Embryonic facial prominence (tissue), 1 donor: ENCODE measurements around the gene MAP2.
A peak's percentile ranks its signal among the peaks of the same experiment; 100 is the strongest.
"Not testable (repeated sequence)": the region's sequence is repeated elsewhere in the genome, so short reads cannot be mapped to it uniquely, and the experiment has no call there.

Source experiments
- DNase-seq: peaks from one replicate; pipeline ENCODE4 v3.0.0-alpha.2; 2016; ENCODE audit errors: extremely low spot score

Gene MAP2

DNA sequence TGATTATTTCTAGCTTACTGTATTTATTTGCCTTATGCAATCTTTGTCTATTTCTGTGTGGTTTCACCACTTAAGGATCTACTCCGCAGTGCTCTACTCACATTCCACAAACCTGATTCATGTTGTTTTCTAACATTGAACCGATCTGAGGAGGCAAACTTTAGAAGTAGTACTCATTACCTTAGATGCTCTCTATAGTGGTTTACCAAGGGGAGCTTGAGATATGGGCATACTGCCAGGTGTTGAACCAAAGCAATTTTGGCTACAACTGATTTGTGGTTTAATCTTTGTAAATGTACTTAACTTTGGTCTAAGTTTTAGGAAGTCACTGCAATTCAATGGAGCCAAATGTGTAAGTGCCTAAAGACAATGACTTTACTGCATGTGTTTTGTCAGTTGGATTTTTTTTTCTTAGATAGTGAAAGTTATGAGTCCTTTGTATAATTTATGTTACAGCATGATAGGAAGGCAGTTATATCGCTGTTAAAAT is 50.1 kb downstream of the MAP2 start:
- DNase-seq = no peak

DNA sequence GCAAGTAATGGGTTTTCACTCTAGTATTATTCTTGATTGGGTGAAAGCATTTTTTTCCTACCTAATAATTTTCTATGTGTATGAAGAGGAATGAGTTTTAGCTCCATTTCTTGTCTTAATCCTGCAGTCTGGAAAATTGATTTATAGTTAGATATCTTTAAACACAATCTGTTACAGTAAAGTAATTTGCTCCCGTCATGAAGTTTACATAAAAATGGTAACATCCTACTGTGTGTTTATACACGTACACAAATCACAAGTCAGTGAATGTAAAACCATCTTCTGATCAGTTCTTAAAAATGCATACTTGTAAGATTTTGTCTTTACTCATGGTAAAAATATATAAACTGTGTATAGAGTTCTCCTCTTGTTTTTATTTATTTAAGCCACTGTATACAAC is 51.1 kb downstream of the MAP2 start:
- DNase-seq = no peak

DNA sequence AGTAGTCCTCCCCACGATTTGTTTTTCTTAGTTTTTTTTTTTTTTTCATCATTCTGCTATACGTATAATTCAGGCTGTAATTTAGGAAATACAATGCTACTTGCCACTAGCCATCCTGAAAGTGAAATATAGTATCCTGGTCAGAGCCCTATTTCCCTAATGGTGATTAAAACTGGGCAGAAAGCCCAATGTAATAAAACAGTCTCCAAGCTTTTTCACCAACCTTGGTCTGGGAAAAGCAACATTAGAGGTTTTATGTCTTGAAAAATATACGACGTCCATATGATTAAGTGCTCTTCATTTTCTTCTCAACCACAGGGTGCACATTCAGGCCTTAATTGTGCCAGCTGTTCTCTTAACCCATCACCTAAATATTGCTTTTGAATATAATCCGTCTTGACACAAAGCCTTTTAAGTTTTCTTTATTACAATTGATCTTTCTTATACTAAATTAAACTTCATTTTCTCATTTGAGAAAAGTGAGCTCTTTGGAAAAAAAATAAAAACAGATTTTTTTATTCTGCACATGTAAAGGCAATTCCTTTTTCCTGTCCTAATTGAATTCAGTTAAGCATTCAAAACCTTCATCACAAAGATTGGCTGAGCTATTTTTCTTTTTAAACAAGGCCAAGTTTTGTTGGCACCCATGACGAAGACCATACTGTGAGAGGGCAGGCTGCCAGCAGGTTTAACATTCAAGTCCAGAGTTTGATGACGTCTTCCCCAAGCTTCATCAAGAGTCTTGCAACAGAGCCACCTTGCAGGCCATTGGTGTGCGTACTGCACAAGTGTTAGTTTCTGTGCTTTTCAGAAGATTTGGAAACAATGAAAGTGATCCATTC is 52.7 kb downstream of the MAP2 start:
- peak; percentile 22 for DNase-seq

DNA sequence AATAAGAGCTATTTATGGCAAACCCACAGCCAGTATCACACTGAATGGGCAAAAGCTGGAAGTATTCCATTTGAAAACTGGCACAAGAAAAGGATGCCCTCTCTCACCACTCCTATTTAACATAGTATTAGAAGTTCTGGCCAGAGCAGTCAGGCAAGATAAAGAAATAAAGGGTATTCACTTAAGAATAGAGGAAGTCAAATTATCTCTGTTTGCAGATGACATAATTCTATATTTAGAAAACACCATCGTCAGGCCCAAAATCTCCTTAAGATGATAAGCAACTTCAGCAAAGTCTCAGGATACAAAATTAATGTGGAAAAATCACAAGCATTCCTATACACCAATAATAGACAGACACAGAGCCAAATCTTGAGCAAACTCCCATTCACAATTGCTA is 68.4 kb downstream of the MAP2 start:
- not testable (repeated sequence) for DNase-seq

DNA sequence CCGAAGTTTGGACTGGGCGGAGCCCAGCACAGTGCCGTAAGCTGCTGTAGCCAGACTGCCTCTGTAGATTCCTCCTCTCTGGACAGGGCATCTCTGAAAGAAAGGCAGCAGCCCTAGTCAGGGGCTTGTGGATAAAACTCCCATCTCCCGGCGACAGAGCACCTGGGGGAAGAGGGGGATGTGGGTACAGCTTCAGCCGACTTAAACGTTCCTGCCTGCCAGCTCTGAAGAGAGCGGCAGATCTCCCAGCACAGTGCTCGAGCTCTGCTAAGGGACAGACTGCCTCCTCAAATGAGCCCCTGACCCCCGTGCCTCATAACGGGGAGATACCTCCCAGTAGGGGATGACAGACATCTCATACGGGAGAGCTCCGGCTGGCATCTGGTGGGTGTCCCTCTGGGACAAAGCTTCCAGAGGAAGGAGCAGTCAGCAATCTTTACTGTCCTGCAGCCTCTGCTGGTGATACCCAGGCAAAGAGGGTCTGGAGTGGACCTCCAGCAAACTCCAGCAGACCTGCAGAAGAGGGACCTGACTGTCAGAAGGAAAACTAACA is 71.3 kb downstream of the MAP2 start:
- DNase-seq = not testable (repeated sequence)

DNA sequence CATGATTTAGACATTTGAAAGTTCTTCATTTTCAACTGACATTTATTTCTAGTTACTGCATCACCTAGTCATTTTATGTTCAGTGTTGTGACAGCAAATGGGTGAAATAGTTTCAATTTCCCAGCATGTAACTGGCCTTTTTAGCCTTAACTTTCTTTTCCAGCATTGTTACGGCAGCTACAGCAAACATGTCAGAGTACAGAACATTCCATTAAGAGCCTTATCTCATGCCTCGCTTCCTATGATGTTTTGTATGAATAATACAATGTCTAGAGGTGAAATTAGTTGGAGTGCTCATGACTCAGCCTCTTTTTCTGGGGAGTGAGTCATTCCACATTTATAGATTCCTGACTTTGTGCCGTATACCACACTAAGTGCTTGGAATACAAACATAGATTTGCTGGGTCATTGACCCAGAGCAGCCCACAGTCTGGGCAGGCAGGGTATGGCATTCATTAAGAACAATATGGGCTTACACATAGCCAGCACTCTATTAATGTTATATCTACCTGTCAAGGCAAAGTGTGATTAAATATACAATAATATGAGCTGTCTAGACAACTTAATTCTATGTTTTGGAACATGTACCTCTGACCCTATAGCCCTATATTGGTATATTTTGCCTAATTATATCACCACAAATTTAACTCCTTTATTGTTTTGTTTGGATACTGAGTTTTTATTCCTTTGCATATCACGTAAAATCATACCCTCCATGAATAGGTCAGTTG is 72.2 kb downstream of the MAP2 start:
- DNase-seq = no peak

DNA sequence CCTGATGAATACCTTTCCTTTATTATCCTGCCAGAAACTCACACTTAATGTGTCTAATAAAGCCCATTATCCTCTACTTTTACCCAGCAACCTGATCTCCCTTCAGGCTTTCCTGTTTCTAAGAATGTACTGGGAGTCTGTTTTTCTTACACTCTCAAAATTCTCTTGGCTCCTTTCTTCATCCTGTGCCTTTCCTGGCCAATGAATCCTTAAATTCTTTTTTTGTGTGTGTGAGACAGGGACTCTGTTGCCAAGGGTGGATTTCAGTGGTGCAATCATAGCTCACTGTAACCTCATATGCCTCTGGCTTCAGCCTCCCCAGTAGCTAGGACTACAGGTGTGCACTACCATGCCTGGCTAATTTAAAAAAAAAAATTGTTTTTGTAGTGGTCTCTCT is 72.7 kb downstream of the MAP2 start:
- no peak for DNase-seq

DNA sequence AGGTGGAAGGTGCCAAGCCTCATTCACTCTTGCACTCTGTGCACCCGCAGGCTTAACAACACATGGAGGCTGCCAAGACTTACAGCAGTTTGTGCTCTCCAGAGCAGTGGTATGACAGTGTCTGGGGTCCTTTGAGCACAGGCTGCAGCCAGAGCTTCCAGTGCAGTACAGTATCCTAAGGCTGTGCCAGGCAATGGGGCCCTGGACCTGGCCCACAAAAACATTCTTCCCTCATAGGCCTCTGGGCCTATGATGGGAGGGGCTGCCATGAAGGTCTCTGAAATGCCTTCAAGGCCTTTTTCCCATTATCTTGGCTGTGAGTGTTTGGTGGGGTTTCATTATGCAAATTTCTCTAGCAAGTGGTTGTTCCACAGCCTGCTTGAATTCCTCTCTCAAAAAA is 74.8 kb downstream of the MAP2 start:
- DNase-seq = no peak

DNA sequence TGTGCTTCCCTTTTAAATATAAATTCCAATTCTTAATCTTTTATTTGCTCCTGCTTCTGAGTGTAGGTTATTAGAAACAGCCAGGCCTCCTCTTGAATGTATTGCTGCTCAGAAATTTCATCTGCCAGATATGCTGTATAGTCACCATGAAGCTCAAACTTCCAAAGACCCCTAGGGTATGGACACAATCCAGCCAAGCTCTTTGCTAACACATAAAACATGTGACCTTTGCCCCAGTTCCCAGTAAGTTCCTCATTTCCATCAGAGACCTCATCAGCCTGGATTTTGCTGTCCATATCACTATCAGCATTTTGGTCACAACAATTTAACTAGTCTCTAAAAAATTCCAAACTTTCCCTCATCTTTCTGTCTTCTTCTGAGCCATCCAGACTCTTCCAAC is 75.2 kb downstream of the MAP2 start:
- DNase-seq = no peak

DNA sequence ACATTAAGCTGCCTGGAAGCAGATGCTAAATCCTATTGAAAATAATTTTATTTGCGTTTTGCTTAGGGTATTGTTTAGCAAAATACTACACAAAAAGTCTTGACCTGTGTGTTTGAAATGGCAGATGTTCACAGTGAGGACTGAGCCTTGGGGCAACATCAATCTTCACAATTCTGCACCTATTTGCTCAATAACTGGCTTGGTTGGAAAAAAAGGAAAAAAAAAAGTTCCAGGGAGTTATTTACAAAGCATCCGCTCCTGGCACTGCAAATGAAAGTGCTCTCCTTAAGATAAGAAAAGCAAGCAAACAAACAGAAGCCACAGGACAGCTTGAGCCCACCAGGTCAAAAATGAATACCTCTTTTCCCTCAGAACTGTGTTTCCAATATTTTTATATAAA is 77.7 kb downstream of the MAP2 start:
- no peak for DNase-seq

DNA sequence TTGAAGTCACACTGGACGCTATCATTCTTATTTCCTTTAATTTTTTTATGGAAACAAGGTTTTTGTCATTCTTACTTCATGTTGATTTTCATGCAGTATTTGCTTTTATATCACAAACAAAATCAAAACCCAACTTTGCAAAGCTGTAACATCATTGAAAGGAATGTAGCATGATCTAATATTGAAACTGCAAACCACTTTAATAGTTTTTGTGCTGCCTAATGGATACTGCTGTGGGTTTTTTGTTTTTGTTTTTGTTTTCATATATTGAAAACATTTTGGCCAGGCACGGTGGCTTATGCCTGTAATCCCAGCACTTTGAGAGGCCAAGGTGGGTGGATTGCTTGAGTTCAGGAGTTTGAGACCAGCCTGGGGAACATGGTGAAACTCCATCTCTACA is 81.6 kb downstream of the MAP2 start:
- no peak for DNase-seq

DNA sequence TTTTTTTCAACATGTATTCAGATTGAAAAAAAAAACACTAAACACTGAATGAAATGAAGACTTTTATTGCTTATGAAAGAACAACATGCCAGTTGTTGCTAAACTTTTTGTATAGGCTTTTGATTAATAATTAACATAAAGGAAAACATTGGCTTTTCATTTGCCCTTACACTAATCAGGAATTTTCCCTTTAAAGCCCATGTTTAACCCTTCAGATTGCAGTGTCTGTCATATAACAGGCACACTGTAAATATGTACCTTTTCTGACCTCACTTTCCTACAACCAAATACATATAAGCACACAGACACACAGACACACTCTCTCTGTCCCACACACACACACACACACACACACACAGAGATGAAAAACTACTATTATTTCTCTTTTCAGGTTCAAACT is 84.4 kb downstream of the MAP2 start:
- DNase-seq = no peak

DNA sequence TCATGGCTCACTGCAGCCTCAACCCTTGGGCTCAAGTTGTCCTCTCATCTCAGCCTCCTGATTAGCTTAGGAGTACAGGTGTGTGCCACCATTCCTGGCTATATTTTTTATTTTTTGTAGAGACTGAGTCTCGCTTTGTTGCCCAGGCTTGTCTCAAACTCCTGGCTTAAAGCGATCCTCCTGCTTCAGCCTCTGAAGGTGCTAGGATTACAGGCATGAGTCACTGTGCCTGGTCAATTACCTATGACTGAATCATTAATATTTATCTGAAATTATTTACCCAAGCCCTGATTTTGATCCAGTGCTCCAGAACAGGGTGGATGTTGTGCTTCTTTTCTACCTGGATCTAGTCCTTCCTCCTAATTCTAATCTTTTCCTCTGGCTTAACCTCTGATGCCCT is 87.8 kb downstream of the MAP2 start:
- DNase-seq = no peak

DNA sequence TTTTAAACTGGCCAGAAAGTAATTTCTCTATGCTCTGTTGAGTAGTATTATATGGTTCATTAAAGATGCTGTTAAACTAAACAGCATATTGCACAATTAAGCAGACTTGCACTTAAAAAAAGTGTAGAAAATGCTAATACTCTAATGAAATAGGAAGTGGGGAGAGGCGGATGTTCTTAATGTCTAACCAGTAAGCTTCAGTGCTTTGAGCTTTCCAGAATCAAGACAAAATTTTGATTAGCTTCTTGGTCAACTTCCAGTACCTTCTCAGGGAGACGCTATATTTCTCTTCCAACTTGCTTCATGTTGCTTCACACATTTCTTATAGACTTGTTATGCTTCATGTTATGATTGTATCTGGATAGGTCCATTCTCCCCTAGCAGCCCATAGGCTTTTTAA is 89.1 kb downstream of the MAP2 start:
- DNase-seq = no peak

DNA sequence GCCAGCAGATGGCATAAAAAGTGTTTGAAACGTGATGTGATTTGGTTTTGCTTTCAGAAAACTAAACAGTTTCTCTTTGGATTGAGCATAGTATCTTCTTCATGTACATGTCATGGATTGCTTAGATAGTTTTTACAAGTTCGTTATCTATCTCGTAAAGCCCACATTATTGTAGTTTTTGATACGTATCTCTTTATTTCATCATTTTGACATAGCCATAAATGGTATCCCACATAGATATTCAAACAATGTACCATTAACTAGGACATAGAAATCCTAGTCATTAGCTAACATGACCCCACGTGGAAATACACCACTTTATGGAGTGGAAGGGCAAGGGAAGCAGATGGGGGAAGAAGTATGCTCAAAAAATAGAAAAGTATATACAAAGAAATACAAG is 93.6 kb downstream of the MAP2 start:
- no peak for DNase-seq

DNA sequence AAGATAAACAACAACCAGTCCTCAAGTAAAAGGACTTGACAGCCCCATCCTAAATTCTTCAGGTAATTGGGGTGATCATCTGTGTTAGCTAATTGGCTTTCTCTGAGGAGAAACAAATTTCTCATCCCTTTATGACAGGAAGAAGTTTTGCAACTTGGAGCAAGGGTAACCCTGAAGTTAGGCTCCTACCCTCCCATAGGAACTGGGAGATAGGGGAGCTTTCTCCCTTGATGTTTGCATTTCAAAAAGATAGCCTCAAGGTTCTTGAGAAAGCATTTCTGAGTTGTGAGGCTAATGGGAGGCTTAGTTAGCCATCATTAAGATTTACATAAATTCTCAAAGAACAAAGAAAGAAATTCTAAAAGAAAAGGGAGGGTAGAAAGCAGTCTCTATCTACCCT is 95.4 kb downstream of the MAP2 start:
- DNase-seq = no peak

DNA sequence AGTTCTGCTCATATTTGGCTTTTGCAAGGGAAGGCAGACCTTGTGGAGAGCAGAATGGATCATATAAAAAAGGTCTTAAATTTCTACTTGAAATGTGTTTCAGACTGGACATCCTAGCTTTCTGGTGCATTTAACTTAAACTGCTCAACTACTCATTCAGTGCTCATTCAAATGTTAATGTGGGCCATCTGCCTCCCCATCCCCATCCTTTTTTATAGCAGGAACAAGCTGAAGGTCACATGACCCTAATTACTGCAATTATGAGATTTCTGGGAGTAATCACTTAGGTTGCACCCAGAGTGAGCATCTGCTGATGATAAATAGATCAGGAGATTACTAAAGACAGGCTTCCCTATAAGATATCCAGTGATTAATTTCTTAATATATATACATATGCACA is 96.1 kb downstream of the MAP2 start:
- DNase-seq = no peak

DNA sequence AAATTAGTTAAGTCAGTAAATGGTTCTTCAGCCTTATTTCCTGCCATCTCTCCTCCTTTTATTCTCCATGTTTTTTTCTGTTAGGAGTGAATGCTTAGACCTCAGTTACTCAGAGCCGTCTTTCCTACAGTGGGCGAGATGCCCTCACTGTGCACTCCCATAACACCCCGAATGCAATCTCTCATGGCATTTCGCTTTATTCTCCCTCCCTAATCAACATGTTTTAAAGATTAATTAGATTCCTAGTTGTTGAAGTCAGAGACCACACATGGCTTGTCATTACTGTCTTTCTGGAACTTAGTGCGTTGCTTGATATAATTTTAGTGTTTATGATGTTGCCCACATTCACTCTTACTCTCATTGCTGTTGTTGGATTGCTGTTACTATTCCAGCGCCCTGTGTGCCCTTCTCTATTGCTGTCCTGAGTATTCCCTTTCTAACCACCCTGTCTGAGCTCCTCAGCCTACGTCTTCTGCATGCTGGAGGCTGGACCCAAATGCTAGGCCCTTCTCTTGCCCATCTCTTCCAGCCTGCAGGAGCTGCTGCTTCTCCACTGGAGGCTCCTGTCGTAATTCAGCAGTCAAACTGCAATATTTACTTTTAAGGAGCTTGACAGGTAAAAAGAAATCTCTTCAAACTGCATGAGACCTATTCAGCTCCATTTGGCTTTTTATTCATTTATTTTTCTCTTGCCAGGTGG is 99.3 kb downstream of the MAP2 start:
- DNase-seq = no peak

DNA sequence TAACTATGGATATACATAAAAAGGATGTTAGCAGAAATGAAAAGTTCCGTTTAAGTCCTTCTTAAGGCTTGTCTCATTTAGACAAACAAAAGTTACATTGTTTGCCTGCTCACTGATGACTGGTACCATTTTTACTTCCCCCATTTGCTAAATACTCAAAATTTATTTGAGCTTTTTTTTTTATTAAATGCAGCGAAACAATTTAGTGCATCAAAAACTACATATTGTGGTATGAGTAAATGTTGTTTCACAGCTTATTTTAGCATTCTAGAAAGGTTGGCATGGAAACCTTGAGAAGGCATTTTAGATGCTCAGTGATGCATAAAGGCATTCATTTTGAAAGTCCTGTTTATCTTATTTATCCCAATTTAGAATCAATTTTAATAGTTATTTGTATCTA is 100.0 kb downstream of the MAP2 start:
- no peak for DNase-seq

DNA sequence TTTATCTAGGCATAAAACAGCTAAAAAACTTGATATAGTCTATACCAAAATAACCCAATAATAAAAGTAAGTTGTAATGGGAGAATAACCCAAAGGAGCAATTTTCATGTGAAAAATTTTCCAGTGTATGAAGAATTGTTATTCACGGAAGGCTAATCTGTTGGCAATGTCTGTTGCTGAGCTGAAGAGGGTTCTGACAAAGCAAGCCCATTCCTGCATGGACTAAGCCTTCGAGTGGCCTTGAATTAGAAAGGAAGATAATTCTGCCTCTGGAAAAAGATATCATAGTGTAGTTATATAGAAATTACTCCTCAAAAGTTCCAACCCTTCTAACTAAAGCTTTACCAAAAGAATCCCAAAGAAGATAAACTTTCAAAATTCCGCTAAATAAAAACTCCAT is 101.5 kb downstream of the MAP2 start:
- no peak for DNase-seq

DNA sequence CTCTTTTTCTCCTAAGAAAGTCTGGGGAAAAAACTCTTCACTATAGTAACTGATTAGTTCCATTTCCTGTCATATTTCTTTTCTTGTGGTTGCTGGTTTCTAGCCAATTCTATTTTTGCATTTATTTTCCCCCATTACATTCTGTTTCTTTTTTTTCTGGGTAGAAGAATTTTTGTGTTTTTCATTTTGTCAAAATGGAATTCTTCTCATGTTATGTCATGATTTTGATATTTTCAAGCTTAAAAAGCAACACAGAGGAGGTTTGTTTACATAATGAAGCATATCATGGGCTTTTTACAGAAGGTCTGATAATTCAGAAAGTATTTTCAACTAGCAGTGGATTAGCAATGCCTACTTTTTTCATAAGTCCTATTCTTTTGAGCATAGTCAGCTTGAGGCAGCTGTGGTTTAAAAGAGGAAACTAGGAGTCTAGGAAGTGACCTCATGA is 102.0 kb downstream of the MAP2 start:
- DNase-seq = peak; percentile 60

DNA sequence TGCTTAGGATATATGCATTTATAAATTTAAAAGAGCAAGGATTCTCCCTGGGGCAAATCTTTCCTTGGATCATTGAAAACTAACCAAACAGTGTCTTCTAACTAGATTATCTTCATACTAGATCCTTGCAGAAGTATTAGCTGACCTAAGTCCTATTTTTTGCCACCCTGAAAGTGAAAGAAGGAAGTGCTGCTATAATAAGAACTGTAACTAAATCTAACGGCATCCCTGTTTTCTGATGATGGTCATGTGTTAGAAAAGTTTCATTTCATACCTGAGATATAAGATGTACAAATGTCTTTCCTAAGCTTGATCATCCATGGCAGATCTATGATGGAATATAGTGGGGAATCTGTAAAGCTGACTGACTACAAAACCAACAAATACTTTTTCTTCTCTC is 102.7 kb downstream of the MAP2 start:
- no peak for DNase-seq
